HepG2 (cell line): ENCODE measurements around the gene NELFB. TPM values are rescaled to one million over a fixed set of nuclear protein-coding genes. Genes with fewer than 3 reads are reported as not detected.

Experiments used
- MEIS1 ChIP-seq: sonication (generic); formaldehyde crosslinking; IDR thresholded peaks from 2 replicates; pipeline ENCODE4 v1.9.0; 2021; ENCODE audit warnings: mild to moderate bottlenecking, missing genetic modification reagents, moderate library complexity, borderline replicate concordance
- PPARG ChIP-seq: conservative IDR thresholded peaks from 2 replicates; pipeline ENCODE4 v1.6.1; 2016; ENCODE audit warnings: missing biosample characterization, missing genetic modification reagents
- RBFOX2 ChIP-seq: fragments of 200-400 bp; formaldehyde crosslinking; IDR thresholded peaks from 2 replicates; pipeline ENCODE4 v1.6.1; 2017; ENCODE audit warnings: low read depth, mild to moderate bottlenecking, low read length
- RXRB ChIP-seq: IDR thresholded peaks from 2 replicates; pipeline ENCODE4 v1.6.1; 2016; ENCODE audit warnings: borderline replicate concordance, missing genetic modification reagents, missing compliant biosample characterization
- TCF12 ChIP-seq, 2 experiments: fragments of 450-650 bp in 1 of 2; sonication (generic) in 1 of 2; formaldehyde crosslinking in 1 of 2; IDR thresholded peaks; 2 replicates each; pipeline versions ENCODE4 v1.6.1 to v1.8.0; 2017 to 2022; ENCODE audit warnings: antibody characterized with exemption in 1 of 2, mild to moderate bottlenecking in 1 of 2, missing genetic modification reagents in 1 of 2, moderate library complexity in 1 of 2
- ZBTB44 ChIP-seq: sonication (generic); formaldehyde crosslinking; IDR thresholded peaks from 2 replicates; pipeline ENCODE4 v1.4.0; 2020; ENCODE audit warnings: missing genetic modification reagents
- ZFAT ChIP-seq: sonication (generic); formaldehyde crosslinking; conservative IDR thresholded peaks from 2 replicates; pipeline ENCODE4 v1.8.1; 2023; ENCODE audit warnings: missing genetic modification reagents, inconsistent platforms
- ZNF20 ChIP-seq: sonication (generic); formaldehyde crosslinking; IDR thresholded peaks from 2 replicates; pipeline ENCODE4 v1.4.0; 2020; ENCODE audit warnings: mild to moderate bottlenecking, moderate library complexity, missing genetic modification reagents
- ZNF275 ChIP-seq: sonication (generic); formaldehyde crosslinking; IDR thresholded peaks from 2 replicates; pipeline ENCODE4 v1.8.0; 2022; ENCODE audit warnings: missing genetic modification reagents, mild to moderate bottlenecking, inconsistent platforms, borderline replicate concordance
- ZNF383 ChIP-seq: sonication (generic); formaldehyde crosslinking; IDR thresholded peaks from 2 replicates; pipeline ENCODE4 v1.4.0; 2020; ENCODE audit warnings: missing genetic modification reagents, mild to moderate bottlenecking, borderline replicate concordance
- ZNF431 ChIP-seq: sonication (generic); formaldehyde crosslinking; IDR thresholded peaks from 2 replicates; pipeline ENCODE4 v1.9.0; 2022; ENCODE audit warnings: missing genetic modification reagents, low read depth, mild to moderate bottlenecking, borderline replicate concordance
- ZNF660 ChIP-seq: sonication (generic); formaldehyde crosslinking; IDR thresholded peaks from 2 replicates; pipeline ENCODE4 v1.5.1; 2020; ENCODE audit warnings: mild to moderate bottlenecking, low read depth, missing genetic modification reagents, borderline replicate concordance
- ZNF75D ChIP-seq: sonication (generic); formaldehyde crosslinking; IDR thresholded peaks from 2 replicates; pipeline ENCODE4 v1.8.1; 2023; ENCODE audit warnings: missing genetic modification reagents, mild to moderate bottlenecking, borderline replicate concordance
- ZNF800 ChIP-seq: sonication (generic); formaldehyde crosslinking; IDR thresholded peaks from 2 replicates; pipeline ENCODE4 v1.4.0; 2020; ENCODE audit warnings: missing genetic modification reagents
- ZNF879 ChIP-seq: sonication (generic); formaldehyde crosslinking; IDR thresholded peaks from 2 replicates; pipeline ENCODE4 v1.8.1; 2023; ENCODE audit warnings: missing genetic modification reagents
- polyA plus RNA-seq, 8 experiments: library from polyadenylated mRNA; depleted of rRNA in 3 of 8; stranded (reverse) in 7 of 8; unstranded in 1 of 8; fragments of >200 nt; fragmentation: Illumina TruSeq in 4 of 8; extraction: Trizol in 4 of 8; gene quantifications; 2 replicates each; pipeline versions ENCODE4 v1.2.1 to v1.2.3, GENCODE V29; 2011 to 2016; ENCODE audit warnings: low read depth in 4 of 8, missing spikeins in 1 of 8, mixed read lengths in 1 of 8; ENCODE audit not compliant: insufficient read depth in 1 of 8
- total RNA-seq, 5 experiments: library from RNA; depleted of rRNA; stranded (reverse); fragments of >200 nt; fragmentation: Illumina TruSeq; extraction: Trizol; gene quantifications; 2 replicates each; pipeline ENCODE4 v1.2.3, GENCODE V29; 2016; ENCODE audit warnings: low read depth in 1 of 5
- TF ChIP-seq, protein P1 (sequence below): sonication (generic); formaldehyde crosslinking; IDR thresholded peaks from 2 replicates; pipeline ENCODE4 v1.4.0; 2020; ENCODE audit warnings: missing genetic modification reagents
- TF ChIP-seq, protein P2 (sequence below): sonication (generic); formaldehyde crosslinking; IDR thresholded peaks from 2 replicates; pipeline ENCODE4 v1.4.0; 2020; ENCODE audit warnings: missing genetic modification reagents, borderline replicate concordance

NELFB gene
- total and polyA plus RNA-seq, 2 of the 13 experiments (the other 11 are each of a cell fraction or from before 2014, with no cell fraction given), result 26.5 to 45.8 TPM

GRCh38 chr9:137223078-137223970 is 31.8 kb upstream of the NELFB start (continued):
- no peak for TF ChIP-seq ZFAT (CRISPR knock-in tag)
- TF ChIP-seq, protein P1, sequence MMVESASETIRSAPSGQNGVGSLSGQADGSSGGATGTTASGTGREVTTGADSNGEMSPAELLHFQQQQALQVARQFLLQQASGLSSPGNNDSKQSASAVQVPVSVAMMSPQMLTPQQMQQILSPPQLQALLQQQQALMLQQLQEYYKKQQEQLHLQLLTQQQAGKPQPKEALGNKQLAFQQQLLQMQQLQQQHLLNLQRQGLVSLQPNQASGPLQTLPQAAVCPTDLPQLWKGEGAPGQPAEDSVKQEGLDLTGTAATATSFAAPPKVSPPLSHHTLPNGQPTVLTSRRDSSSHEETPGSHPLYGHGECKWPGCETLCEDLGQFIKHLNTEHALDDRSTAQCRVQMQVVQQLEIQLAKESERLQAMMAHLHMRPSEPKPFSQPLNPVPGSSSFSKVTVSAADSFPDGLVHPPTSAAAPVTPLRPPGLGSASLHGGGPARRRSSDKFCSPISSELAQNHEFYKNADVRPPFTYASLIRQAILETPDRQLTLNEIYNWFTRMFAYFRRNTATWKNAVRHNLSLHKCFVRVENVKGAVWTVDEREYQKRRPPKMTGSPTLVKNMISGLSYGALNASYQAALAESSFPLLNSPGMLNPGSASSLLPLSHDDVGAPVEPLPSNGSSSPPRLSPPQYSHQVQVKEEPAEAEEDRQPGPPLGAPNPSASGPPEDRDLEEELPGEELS, result no peak
- peak; percentile 61; the same call in 1 of the 2 replicates for TF ChIP-seq MEIS1
- TF ChIP-seq TCF12 (IDR thresholded peaks at IDR 0.05), result no peak
- no peak for TF ChIP-seq TCF12 (CRISPR knock-in tag; IDR thresholded peaks at IDR 0.05)
- no peak for TF ChIP-seq ZNF20 (CRISPR knock-in tag)
- TF ChIP-seq RXRB (CRISPR knock-in tag), result peak; percentile 15; the same call in 1 of the 2 replicates
- TF ChIP-seq, protein P2, sequence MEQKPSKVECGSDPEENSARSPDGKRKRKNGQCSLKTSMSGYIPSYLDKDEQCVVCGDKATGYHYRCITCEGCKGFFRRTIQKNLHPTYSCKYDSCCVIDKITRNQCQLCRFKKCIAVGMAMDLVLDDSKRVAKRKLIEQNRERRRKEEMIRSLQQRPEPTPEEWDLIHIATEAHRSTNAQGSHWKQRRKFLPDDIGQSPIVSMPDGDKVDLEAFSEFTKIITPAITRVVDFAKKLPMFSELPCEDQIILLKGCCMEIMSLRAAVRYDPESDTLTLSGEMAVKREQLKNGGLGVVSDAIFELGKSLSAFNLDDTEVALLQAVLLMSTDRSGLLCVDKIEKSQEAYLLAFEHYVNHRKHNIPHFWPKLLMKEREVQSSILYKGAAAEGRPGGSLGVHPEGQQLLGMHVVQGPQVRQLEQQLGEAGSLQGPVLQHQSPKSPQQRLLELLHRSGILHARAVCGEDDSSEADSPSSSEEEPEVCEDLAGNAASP (CRISPR knock-in tag), result no peak
- TF ChIP-seq ZNF383 (CRISPR knock-in tag), result no peak
- peak; percentile 74 for TF ChIP-seq RBFOX2
- TF ChIP-seq ZNF879 (CRISPR knock-in tag), result no peak
- TF ChIP-seq ZNF75D (CRISPR knock-in tag), result no peak
- no peak for TF ChIP-seq PPARG
- no peak for TF ChIP-seq ZNF431 (CRISPR knock-in tag)
- no peak for TF ChIP-seq ZBTB44
- TF ChIP-seq ZNF275 (CRISPR knock-in tag), result no peak; the same call in 1 of the 2 replicates
- no peak for TF ChIP-seq ZNF660
- no peak; the same call in 1 of the 2 replicates for TF ChIP-seq ZNF800 (CRISPR knock-in tag)
